OCI-LY3 (cell line): ENCODE data around the gene MEP1B.

ENCODE experiments used
- EZH2phosphoT487 ChIP-seq: fragments of 200-600 bp; shearing (Covaris generic); IDR thresholded peaks from 2 replicates; pipeline ENCODE4 v1.6.1; 2018; ENCODE audit warnings: antibody characterized with exemption, mixed run types, low read depth
- TF ChIP-seq, protein P1 (sequence below): fragments of 200-600, 300-600 bp; sonication (generic); IDR thresholded peaks from 2 replicates; pipeline ENCODE4 v1.5.1; 2014; ENCODE audit warnings: antibody characterized with exemption, low read length, low read depth

GRCh38 chr18:32249147-32249929, 59.5 kb downstream of the MEP1B start:
- TF ChIP-seq, protein P1, sequence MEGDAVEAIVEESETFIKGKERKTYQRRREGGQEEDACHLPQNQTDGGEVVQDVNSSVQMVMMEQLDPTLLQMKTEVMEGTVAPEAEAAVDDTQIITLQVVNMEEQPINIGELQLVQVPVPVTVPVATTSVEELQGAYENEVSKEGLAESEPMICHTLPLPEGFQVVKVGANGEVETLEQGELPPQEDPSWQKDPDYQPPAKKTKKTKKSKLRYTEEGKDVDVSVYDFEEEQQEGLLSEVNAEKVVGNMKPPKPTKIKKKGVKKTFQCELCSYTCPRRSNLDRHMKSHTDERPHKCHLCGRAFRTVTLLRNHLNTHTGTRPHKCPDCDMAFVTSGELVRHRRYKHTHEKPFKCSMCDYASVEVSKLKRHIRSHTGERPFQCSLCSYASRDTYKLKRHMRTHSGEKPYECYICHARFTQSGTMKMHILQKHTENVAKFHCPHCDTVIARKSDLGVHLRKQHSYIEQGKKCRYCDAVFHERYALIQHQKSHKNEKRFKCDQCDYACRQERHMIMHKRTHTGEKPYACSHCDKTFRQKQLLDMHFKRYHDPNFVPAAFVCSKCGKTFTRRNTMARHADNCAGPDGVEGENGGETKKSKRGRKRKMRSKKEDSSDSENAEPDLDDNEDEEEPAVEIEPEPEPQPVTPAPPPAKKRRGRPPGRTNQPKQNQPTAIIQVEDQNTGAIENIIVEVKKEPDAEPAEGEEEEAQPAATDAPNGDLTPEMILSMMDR = no peak
- TF ChIP-seq EZH2phosphoT487 = no peak
